Fibroblast of skin of left biceps (primary cell): ENCODE results near the gene SLIT3.

Experiments used
- DNase-seq, 2 experiments: peaks; one replicate each; pipeline ENCODE4 v3.0.0-alpha.2; 2013; ENCODE audit warnings: low read depth in 2 of 2

Gene SLIT3

GRCh38 chr5:168773226-168773625, 527.7 kb downstream of the SLIT3 start:
- no peak for DNase-seq

- no peak for DNase-seq
Observed at GRCh38 chr5:168772316-168772961, 528.5 kb downstream of the SLIT3 start.

- DNase-seq = no peak
Observed at GRCh38 chr5:168771678-168772077, 529.3 kb downstream of the SLIT3 start.

- DNase-seq = no peak
Observed at GRCh38 chr5:168770996-168771395, 529.9 kb downstream of the SLIT3 start.

- DNase-seq = peak in 1 of 2 experiments; percentile 5
Observed at GRCh38 chr5:168770036-168770498, 530.9 kb downstream of the SLIT3 start.

GRCh38 chr5:168768172-168768571, 532.8 kb downstream of the SLIT3 start:
- no peak for DNase-seq

- DNase-seq = no peak
Observed at GRCh38 chr5:168766426-168766700, 534.6 kb downstream of the SLIT3 start.

GRCh38 chr5:168765551-168766425, 535.2 kb downstream of the SLIT3 start:
- peak; percentile 50 to 57 for DNase-seq

GRCh38 chr5:168765086-168765550, 535.8 kb downstream of the SLIT3 start:
- no peak for DNase-seq

- no peak for DNase-seq
Observed at GRCh38 chr5:168756453-168757391, 544.2 kb downstream of the SLIT3 start.

GRCh38 chr5:168755548-168756093, 545.3 kb downstream of the SLIT3 start:
- no peak for DNase-seq

GRCh38 chr5:168753691-168754254, 547.2 kb downstream of the SLIT3 start:
- DNase-seq = no peak

GRCh38 chr5:168752416-168753190, 548.3 kb downstream of the SLIT3 start:
- no peak for DNase-seq

GRCh38 chr5:168752012-168752411, 548.9 kb downstream of the SLIT3 start:
- DNase-seq = no peak

- no peak for DNase-seq
Observed at GRCh38 chr5:168750926-168751325, 550.0 kb downstream of the SLIT3 start.

- no peak for DNase-seq
Observed at GRCh38 chr5:168749391-168750100, 551.4 kb downstream of the SLIT3 start.

GRCh38 chr5:168747987-168748777, 552.8 kb downstream of the SLIT3 start:
- no peak for DNase-seq

GRCh38 chr5:168746893-168747640, 553.9 kb downstream of the SLIT3 start:
- DNase-seq = no peak
